ENCODE results near the gene INIP.

- TF ChIP-seq CTCF (IDR thresholded peaks at IDR 0.05) (no peak), EP300 (IDR thresholded peaks at IDR 0.05) (no peak)
Measured at GRCh38 chr9:112694706-112695555, 23.0 kb downstream of the INIP start.

Measured in gastroesophageal sphincter (tissue), 3 donors.